GM06990 (cell line): ENCODE results near the gene ACE.

ENCODE experiments used
- DNase-seq: peaks from one replicate; pipeline ENCODE4 v3.0.0-alpha.2; 2011; ENCODE audit not compliant: insufficient read length; ENCODE audit errors: extremely low read depth
- H3K27me3 ChIP-seq: replicated peaks from 2 replicates; pipeline ENCODE4 v1.6.0; 2011; ENCODE audit warnings: low read length; ENCODE audit not compliant: control insufficient read depth, insufficient read depth
- H3K36me3 ChIP-seq: 2 replicates; pipeline ENCODE4 v1.5.1; 2011; ENCODE audit warnings: low read length; ENCODE audit not compliant: control insufficient read depth, insufficient read depth
- H3K4me3 ChIP-seq: replicated peaks from 2 replicates; pipeline ENCODE4 v1.5.1; 2011; ENCODE audit warnings: low read depth, mild to moderate bottlenecking, control low read depth, low read length
- TF ChIP-seq, protein P1 (sequence below): IDR thresholded peaks from 2 replicates; pipeline ENCODE4 v1.5.1; 2011; ENCODE audit warnings: low read length, control low read depth, mild to moderate bottlenecking, inconsistent platforms; ENCODE audit not compliant: insufficient read depth, poor library complexity, severe bottlenecking

The ACE gene

DNA sequence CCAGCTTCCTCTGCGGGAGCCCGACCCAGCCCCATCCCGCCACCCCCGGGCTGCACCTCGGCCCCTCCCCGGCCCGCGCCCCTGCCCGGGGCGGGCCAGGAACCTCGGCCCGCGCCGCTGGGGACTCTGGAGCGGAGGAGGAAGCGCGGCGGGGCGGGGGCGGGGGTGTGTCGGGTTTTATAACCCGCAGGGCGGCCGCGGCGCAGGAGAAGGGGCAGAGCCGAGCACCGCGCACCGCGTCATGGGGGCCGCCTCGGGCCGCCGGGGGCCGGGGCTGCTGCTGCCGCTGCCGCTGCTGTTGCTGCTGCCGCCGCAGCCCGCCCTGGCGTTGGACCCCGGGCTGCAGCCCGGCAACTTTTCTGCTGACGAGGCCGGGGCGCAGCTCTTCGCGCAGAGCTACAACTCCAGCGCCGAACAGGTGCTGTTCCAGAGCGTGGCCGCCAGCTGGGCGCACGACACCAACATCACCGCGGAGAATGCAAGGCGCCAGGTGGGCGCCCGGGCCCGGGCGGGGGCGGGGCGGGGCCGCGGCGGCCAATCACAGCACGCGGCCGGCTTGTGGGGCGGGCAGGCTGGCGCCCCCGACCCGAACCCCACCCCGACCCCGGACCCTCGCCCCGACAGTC is at the start of gene ACE:
TSS of gene ACE (plus strand) at position 208 of the 626 bp plus-strand sequence. CDS start at position 242, 34 bp downstream.
- DNase-seq = peak; percentile 39
- peak within 1 kb of the TSS; percentile 44 for H3K4me3 ChIP-seq
- TF ChIP-seq, protein P1, sequence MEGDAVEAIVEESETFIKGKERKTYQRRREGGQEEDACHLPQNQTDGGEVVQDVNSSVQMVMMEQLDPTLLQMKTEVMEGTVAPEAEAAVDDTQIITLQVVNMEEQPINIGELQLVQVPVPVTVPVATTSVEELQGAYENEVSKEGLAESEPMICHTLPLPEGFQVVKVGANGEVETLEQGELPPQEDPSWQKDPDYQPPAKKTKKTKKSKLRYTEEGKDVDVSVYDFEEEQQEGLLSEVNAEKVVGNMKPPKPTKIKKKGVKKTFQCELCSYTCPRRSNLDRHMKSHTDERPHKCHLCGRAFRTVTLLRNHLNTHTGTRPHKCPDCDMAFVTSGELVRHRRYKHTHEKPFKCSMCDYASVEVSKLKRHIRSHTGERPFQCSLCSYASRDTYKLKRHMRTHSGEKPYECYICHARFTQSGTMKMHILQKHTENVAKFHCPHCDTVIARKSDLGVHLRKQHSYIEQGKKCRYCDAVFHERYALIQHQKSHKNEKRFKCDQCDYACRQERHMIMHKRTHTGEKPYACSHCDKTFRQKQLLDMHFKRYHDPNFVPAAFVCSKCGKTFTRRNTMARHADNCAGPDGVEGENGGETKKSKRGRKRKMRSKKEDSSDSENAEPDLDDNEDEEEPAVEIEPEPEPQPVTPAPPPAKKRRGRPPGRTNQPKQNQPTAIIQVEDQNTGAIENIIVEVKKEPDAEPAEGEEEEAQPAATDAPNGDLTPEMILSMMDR = no peak
- peaks cover 3% of the 10 kb centered on the region for H3K27me3 ChIP-seq
- no peaks in the 10 kb centered on the region for H3K36me3 ChIP-seq

DNA sequence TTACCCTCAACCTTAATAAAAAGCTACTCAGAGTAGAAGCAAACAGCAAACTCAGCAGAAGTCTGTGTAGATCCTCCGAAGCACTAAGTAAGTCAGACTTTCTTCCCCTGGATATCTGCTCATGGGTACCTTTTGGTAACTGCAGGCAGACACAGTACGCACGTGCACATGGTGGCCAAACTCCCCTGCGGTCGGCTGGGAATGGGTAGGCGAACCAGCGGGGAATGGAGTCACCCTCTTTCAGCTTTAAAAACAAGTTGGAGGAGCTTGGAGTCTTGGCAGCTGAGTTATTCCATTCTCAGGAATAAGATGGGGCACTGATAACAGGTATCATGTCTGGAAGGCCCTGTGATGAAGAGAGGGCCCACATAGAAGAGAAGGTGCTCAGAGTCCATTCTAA is 47.1 kb upstream of the ACE start:
- Histone ChIP-seq H3K27me3 (no peaks in the 10 kb centered on the region), H3K36me3 (no peaks in the 10 kb centered on the region), H3K4me3 (no peak overlapping the region)
- DNase-seq = no peak
- TF ChIP-seq, protein P1 = no peak

DNA sequence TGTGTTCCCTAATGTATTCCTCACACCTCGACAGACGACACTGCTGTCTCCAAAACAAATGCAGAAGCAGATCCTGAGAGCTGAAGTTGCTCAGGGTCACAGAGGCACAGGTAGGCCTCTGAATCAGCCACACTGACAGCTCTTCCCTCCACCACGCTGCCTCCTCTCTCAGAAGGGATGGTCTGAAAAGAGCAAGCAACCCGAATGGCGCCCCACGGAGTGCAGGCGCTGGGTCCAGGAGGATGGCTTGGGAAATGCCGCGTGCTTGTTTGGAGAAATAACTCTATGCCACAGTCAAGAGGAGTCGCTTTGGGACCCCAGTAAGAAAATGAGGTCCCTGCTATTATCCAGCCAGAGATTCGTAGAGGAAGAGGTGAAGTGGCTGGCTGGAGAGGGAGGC is 46.6 kb upstream of the ACE start:
- Histone ChIP-seq H3K36me3 (no peaks in the 10 kb centered on the region), H3K4me3 (no peak overlapping the region), H3K27me3 (no peaks in the 10 kb centered on the region)
- TF ChIP-seq, protein P1 = no peak
- no peak for DNase-seq

DNA sequence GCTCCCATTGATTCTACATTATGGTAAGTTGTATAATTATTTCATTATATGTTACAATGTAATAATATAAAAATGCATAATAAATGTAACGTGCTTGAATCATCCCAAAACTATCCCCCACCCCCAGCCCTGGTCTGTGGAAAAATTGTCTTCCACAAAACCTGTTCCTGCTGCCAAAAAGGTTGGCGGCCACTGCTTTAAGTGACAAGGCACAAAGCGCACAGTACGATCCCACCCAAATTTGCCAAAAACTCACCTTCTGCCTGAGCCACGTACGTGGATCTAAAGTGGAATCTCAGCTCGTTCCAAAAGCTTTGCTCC is 45.3 kb upstream of the ACE start:
- Histone ChIP-seq H3K27me3 (no peaks in the 10 kb centered on the region), H3K36me3 (no peaks in the 10 kb centered on the region), H3K4me3 (no peak overlapping the region)
- TF ChIP-seq, protein P1 = no peak
- DNase-seq = no peak

DNA sequence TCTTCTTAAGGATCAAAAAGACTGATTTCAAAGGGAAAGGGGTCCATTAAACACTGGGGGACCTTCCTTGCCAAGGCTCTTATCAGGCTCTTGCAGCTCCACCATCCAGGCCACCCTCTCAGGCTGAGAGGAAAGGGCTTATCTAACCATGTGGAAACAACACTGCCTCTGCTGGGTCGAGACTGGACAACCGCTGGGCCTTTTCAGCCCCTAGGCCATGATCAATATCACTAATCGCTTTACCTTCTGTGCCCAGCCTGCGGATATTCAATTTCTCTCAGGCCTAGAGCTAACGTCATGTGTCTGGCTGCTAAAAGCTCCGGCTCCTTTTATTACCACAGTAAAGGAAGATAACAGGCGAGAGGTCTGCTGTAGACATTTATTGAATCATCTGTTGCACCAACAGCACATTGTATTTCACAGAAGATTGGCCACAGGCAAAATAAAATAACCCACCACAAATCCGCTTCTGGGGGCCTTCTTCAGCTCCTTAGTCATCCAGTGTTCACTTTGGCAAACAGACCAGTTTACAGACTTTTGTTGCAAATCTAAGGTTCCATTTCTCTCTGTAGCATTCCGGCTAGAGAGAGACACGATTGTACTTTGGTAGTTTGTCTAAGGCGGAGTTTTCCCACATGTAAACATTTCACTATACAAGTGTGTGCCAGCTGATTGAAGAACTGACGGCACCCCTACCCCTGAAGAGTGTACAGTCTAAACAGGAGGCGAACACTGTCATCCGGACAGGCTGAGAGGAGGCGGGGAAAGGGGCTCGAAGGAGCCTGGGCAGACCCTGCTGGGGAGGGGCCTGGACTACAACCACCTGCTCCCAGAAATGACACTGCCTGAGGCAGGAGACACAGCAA is 44.7 kb upstream of the ACE start:
- Histone ChIP-seq H3K27me3 (no peaks in the 10 kb centered on the region), H3K36me3 (no peaks in the 10 kb centered on the region), H3K4me3 (no peak overlapping the region)
- TF ChIP-seq, protein P1 = no peak
- DNase-seq = no peak
